Right cardiac atrium (tissue), 5 donors: ENCODE results near the gene BRD3. TPM values are rescaled to one million over a fixed set of nuclear protein-coding genes. Genes with fewer than 3 reads are reported as not detected.
A peak's percentile ranks its signal among the peaks of the same experiment; 100 is the strongest.
"Not testable (repeated sequence)": the region's sequence is repeated elsewhere in the genome, so short reads cannot be mapped to it uniquely, and the experiment has no call there.

Experiments used
- ATAC-seq, 2 donors: fragments of 200-7000 bp; cut with Tn5 transposase; one replicate each; pipeline versions ENCODE4 v1.8.0 to v1.9.1; 2020; ENCODE audit warnings: moderate library complexity in 2 of 2, mild to moderate bottlenecking in 1 of 2
- DNase-seq, 3 donors: peaks; one replicate each; pipeline ENCODE4 v3.0.0-alpha.2; 2020
- H3K27ac ChIP-seq: one replicate; pipeline ENCODE4 v1.5.1; 2013; ENCODE audit warnings: mild to moderate bottlenecking, low read length, control low read depth, moderate library complexity
- H3K27me3 ChIP-seq: one replicate; pipeline ENCODE4 v1.6.1; 2013; ENCODE audit not compliant: control insufficient read depth, insufficient read depth
- H3K4me1 ChIP-seq: one replicate; pipeline ENCODE4 v1.6.1; 2013; ENCODE audit warnings: low read length; ENCODE audit not compliant: control insufficient read depth, insufficient read depth
- H3K4me3 ChIP-seq: one replicate; pipeline ENCODE4 v1.5.1; 2013; ENCODE audit warnings: low read length, control low read depth
- H3K9me3 ChIP-seq: one replicate; pipeline ENCODE4 v1.6.1; 2013; ENCODE audit warnings: low read length; ENCODE audit not compliant: control insufficient read depth
- WGBS: extraction: QIAGEN DNeasy Blood & Tissue Kit; methylation state at CpG from one replicate; pipeline ENCODE4 v1.1.7; 2013; 5-methylcytosine and 5-hydroxymethylcytosine counted together
- intact Hi-C, 4 donors: fragments of 100-400 bp; cut with DNase I; formaldehyde crosslinking; loops; one replicate each; pipeline versions ENCODE4 v1.11.0 to v1.14.0; 2022 to 2023
- polyA plus RNA-seq: library from polyadenylated mRNA; stranded (reverse); fragments of 200-250 nt; gene quantifications from one replicate; pipeline ENCODE4 v1.2.3, GENCODE V29; 2013
- total RNA-seq, 4 donors: library from RNA; stranded (reverse); fragmentation: NEBNext Ultra II Directional; extraction: Animal tissue kit (Norgen Biotek cat#: 25700); gene quantifications; one replicate each; pipeline ENCODE4 v1.2.1, GENCODE V29; 2021
- donor health status: healthy with polysubstance abuse.
- donor health status: DM: no; HTN: yes; CAD: no.
- donor health status: DM: no; HTN: no; CAD: no.
- donor health status: DM: no; HTN: yes; CAD: no; lungs with severe emphysema.
- donor health status: DM: yes; HTN: yes; CAD: no.

Gene BRD3
- total and polyA plus RNA-seq, 5 donors: 13.0 to 37.3 (median 30.3) TPM

DNA sequence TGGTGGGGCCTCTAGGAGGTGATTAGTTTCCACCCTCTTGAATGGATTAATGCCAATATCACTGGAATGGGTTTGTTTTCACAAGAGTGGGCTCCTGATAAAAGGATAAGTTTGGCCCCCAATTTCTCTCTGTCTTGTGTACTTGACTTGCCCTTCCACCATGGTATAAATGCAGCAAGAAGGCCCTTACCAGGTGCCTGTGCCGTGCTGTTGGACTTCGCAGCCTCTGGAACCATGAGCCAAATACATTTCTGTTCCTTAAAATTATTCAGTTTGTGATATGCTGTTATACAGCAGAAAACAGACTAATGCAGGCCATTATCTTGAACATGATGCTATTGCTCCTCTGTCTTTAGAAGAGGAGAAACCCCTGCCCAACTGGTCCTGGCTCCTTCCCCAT lies 17.8 kb upstream of the BRD3 start:
- H3K9me3 ChIP-seq: no peaks in the 10 kb centered on the region
- no peak overlapping the region for H3K27ac ChIP-seq
- intact Hi-C loops: no loop called here
- DNase-seq (no peak), ATAC-seq (no peak)
- H3K4me3 ChIP-seq: no peak overlapping the region
- WGBS: 98% methylated on average over 2 of the region's 2 CpGs
- H3K27me3 ChIP-seq: no peaks in the 10 kb centered on the region
- no peaks in the 10 kb centered on the region for H3K4me1 ChIP-seq

DNA sequence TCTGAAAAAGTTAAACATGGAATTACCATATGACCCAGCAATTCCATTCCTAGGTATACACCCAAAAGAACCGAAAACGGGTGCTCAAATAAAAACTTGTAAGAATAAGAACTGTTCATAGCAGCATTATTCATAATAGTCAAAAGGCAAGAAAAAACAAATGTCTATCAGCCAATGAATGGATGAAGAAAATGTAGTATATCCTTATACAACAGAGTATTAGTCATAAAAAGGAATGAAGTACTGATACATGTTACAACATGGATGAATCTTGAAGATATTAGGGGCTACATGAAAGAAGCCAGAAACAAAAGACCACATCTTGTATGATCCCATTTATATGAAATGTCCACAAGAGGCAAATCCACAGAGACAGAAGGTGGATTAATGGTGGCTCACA lies 15.6 kb upstream of the BRD3 start:
- intact Hi-C loops: no loop called here
- no peak for ATAC-seq
- WGBS: 91% methylated on average over 2 of the region's 2 CpGs

DNA sequence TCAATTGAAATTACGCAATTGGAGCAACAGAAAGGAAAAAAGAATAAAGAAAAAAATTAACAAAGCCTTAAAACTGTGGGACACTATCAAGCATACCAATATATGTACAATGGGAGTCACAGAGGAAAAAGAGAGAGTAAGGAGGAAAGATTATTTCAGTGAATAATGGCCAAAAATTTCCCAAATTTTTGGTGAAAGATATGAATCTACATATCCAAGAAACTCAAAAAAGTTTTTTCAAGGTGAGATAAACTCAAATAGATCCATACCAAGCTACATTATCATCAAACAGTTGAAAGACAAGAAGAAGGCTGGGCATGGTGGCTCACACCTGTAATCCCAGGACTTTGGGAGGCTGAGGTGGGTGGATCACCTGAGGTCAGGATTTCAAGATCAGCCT lies 8.8 kb upstream of the BRD3 start:
- intact Hi-C loops: no loop called here
- H3K27me3 ChIP-seq: no peaks in the 10 kb centered on the region

More for the DNA sequence above, 15.6 kb upstream of the BRD3 start:
- Histone ChIP-seq H3K4me1 (no peaks in the 10 kb centered on the region), H3K9me3 (peaks cover 3% of the 10 kb centered on the region), H3K27ac (no peak overlapping the region), H3K4me3 (no peak overlapping the region), H3K27me3 (no peaks in the 10 kb centered on the region)
- no peak for DNase-seq

DNA sequence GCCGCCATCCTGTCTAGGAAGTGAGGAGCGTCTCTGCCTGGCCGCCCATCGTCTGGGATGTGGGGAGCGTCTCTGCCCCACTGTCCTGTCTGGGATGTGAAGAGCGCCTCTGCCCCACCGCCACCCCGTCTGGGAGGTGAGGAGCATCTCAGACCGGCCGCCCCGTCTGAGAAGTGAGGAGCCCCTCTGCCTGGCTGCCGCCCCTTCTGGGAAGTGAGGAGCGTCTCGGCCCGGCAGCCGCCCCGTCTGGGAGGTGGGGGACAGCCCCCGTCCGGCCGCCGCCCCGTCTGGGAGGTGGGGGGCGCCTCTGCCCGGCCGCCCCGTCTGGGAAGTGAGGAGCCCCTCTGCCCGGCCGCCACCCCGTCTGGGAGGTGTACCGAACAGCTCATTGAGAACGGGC lies 7.9 kb upstream of the BRD3 start:
- intact Hi-C loops: not testable (repeated sequence)

More for the DNA sequence above, 8.8 kb upstream of the BRD3 start:
- WGBS: 39% methylated on average over 1 of the region's 1 CpG
- no peak for ATAC-seq
- Histone ChIP-seq H3K4me3 (no peak overlapping the region), H3K27ac (no peak overlapping the region), H3K4me1 (no peaks in the 10 kb centered on the region), H3K9me3 (peaks cover 3% of the 10 kb centered on the region)
- no peak for DNase-seq

DNA sequence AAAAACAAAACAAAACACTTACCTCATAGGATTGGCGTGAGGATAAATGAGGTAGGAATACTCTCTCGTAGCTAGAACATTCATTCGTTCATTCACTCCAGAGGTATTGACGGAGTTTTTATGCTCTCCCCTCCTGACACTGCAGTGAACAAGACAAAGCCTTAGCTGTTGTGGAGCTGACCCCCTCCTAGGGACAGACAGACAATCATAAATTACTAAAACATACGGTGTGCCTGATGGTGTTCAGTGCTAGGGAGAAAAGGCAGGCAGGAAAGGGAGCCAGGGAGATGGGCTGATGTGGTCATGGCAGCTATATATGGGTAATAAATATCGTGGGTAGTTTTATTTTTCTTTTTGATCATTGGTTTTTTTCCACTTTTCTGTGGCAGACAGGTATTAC lies 5.7 kb upstream of the BRD3 start:
- Histone ChIP-seq H3K27me3 (no peaks in the 10 kb centered on the region), H3K27ac (no peak overlapping the region), H3K4me1 (no peaks in the 10 kb centered on the region), H3K4me3 (no peak overlapping the region), H3K9me3 (peaks cover under 1% of the 10 kb centered on the region)
- ATAC-seq (no peak), DNase-seq (no peak)
- intact Hi-C loops: no loop called here
- 70% methylated on average over 6 of the region's 6 CpGs for WGBS

More for the DNA sequence above, 7.9 kb upstream of the BRD3 start:
- DNase-seq: peak in 1 of 3 donors; percentile 21
- H3K9me3 ChIP-seq, H3K4me3 ChIP-seq, ATAC-seq, H3K27ac ChIP-seq, H3K4me1 ChIP-seq, H3K27me3 ChIP-seq: not testable (repeated sequence)
- WGBS: 90% methylated on average over 31 of the region's 31 CpGs

DNA sequence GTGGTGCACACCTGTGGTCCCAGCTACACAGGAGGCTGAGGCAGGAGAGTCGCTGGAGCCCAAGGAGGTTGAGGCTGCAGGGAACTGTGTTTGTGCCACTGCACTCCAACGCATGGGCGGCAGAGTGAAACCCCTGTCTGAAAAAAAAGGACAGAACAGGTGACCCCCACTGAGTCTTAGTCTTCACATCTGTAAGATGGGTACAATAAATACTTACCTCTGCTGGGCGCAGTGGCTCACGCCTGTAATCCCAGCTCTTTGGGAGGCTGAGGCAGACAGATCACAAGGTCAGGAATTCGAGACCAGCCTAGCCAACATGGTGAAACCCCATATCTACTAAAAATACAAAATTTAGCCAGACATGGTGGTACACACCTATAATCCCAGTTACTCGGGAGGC lies 4.9 kb upstream of the BRD3 start:
- H3K9me3 ChIP-seq, ATAC-seq, H3K27me3 ChIP-seq, intact Hi-C loops, H3K4me1 ChIP-seq, H3K27ac ChIP-seq, H3K4me3 ChIP-seq: not testable (repeated sequence)
- WGBS: 84% methylated on average over 7 of the region's 7 CpGs
- peak in 1 of 3 donors; percentile 43 for DNase-seq

DNA sequence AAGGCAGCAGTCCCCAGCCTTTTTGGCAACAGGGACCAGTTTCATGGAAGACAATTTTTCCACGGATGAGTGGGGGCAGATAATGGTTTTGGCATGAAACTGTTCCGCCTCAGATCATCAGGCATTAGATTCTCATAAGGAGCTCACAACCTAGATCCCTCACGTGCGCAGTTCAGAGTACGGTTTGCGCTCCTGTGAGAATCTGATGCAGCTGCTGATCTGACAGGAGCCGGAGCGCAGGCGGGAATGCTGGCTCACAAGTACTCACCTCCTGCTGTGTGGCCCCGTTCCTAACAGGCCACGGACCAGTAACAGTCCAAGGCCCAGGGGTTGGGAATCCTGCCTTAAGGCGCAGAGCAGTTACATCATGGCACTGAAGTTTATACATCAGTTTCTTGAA lies 3.3 kb upstream of the BRD3 start:
- Histone ChIP-seq H3K4me1 (no peaks in the 10 kb centered on the region), H3K4me3 (no peak overlapping the region), H3K27ac (no peak overlapping the region), H3K9me3 (no peaks in the 10 kb centered on the region), H3K27me3 (no peaks in the 10 kb centered on the region)
- DNase-seq: peak in 1 of 3 donors; percentile 47
- no peak for ATAC-seq
- intact Hi-C loops: no loop called here
- 86% methylated on average over 12 of the region's 12 CpGs for WGBS

DNA sequence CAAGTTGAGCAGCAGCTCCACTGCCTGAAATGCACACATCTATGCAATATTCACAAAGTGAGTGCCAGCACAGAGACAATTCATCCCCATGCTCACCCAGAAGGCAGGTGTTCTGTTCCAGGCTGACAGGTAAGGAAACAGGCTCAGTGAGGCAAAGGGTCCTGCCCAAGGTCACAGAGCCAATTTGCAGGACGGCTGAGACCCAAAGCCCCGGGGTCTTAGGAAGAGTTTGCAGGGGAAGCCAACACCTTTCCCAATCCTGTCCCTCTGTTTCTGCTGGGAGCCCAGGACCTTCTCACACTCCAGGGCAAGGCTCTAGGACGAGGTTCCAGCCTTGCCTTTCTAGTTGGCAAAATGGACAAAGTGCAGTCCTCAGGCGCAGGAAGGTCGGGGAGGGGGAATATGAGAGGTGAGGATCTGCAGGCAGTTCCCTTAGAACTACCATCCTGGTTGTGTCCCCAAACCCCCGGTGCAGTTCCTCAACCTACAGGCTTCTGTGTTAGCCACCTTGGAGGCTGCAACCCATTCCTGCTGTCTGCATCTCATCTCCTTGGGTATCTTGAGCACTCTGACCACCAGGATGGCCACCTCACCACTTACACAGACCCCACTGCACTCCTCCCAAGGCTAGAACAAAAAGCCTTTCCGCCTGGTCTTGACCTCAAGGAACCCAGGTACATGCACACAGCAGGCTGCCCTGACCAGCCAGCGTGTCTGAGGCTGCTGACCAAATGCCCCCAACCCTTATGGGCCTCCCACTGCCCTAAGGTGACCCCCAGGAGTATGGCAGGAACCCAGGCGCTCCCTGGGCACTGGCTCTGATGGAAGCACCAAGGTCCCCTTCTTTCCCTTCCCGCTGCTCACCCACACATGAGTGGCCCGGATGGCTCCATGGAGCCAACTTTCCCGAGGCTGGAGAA lies 1.9 kb upstream of the BRD3 start:
- Histone ChIP-seq H3K4me3 (no peak overlapping the region), H3K27ac (no peak overlapping the region), H3K27me3 (no peaks in the 10 kb centered on the region), H3K4me1 (no peaks in the 10 kb centered on the region), H3K9me3 (no peaks in the 10 kb centered on the region)
- DNase-seq (peak in 2 of 3 donors; percentile 27 to 49), ATAC-seq (no peak)
- WGBS: 79% methylated on average over 12 of the region's 12 CpGs
- intact Hi-C loops: no loop called here

DNA sequence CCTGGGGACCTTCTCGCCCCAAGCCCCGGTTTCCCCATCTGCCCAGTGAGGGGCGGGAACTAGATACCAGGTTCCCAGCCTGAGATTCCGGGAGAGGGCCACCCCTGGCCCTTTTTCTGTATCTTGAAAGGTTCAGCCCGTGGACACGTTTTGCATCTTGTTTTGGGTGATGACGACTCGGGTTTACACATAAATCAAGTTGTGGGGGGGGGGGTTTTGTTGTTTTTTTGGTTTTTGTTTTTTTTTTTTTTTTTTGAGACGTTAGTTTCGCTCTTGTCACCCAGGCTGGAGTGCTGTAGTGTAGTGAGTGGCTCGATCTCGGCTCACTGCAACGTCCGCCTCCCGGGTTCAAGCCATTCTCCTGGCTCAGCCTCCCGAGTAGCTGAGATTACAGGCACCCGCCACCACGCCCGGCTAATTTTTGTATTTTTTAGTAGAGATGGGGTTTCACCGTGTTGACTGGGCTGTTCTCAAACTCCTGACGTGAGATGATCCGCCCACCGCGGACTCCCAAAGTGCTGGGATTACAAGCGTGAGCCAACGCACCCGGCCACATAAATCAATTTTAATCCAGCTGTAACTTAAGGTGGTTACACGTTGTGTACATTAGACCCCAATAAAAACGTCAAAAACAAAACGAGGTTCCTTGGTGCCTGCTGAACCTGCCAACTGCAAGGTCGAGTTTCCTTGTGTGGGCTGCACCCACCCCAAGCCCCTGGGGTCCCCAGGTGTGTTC lies 1.1 kb upstream of the BRD3 start:
- WGBS: 26% methylated on average over 31 of the region's 31 CpGs
- intact Hi-C loops: no loop called here
- no peak for ATAC-seq

DNA sequence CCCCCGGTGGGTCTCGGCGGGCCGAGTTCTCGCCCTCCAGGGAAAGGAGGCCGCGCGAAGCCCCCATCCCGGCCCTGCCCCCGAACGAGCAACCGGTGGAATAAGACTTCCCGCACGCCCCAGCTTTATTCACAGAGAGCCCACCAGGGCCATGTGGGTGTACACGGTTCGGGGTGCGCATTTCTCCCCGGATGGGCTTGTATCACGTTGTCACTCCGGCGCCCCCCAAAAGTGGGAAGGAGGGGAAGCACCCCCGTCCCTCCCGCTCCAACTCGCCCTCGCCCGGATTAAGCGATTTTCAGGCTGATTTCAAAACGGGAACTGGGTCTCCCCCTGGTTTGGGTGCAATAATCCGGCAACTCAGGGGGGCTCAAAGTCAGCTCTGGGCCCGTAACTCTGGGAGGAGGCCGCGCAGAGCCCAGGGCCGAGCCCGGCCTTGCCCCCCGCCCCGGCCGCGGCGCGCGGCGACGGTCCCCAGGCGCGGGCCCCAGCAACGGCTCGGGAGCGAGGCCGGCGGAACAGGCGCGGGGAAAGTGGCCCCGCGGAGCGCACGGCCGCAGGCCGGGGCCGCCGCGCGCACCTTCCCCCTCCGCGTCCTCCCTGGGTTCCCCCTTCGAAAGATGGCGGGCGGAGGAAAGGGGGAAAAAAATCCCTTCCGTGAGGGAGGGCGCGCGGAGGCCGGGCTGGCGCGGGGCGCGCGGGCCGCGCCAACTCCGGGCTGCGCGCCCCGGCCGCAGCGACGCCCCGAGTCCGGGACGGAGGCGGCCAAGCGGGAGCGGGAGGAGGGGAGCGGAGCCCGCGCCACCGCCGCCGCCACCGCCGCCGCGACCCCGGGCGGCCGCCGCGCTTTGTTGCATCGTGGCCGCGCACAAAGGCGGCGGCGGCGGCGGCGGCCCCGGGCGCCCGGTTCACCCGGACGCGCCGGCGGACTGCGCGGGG lies 644 bp downstream of the BRD3 start:
- ATAC-seq (no peak), DNase-seq (peak in 2 of 3 donors; percentile 65 to 74)
- Histone ChIP-seq H3K27me3 (no peaks in the 10 kb centered on the region), H3K4me3 (peak overlapping the region; percentile 99), H3K27ac (peak overlapping the region; percentile 76), H3K9me3 (no peaks in the 10 kb centered on the region), H3K4me1 (no peaks in the 10 kb centered on the region)
- intact Hi-C loops: no loop called here
- WGBS: under 1% methylated on average over 123 of the region's 126 CpGs

More for the DNA sequence above, 1.1 kb upstream of the BRD3 start:
- Histone ChIP-seq H3K27me3 (no peaks in the 10 kb centered on the region), H3K4me3 (peak overlapping the region; percentile 99), H3K4me1 (no peaks in the 10 kb centered on the region), H3K9me3 (no peaks in the 10 kb centered on the region), H3K27ac (peak overlapping the region; percentile 6)
- peak in 2 of 3 donors; percentile 50 to 67 for DNase-seq
